Cardiac septum (tissue), 1 donor: Measurements from ENCODE around the gene COL24A1. TPM values are rescaled to one million over a fixed set of nuclear protein-coding genes. Genes with fewer than 3 reads are reported as not detected.
"Not testable (repeated sequence)": the region's sequence is repeated elsewhere in the genome, so short reads cannot be mapped to it uniquely, and the experiment has no call there.

Experiments
- DNase-seq: peaks from one replicate; pipeline ENCODE4 v3.0.0-alpha.2; 2020; ENCODE audit warnings: low spot score
- intact Hi-C: fragments of 100-400 bp; cut with DNase I; formaldehyde crosslinking; loops from one replicate; pipeline ENCODE4 v1.14.0; 2022
- total RNA-seq: library from RNA; stranded (reverse); fragmentation: NEBNext Ultra II Directional; extraction: Animal tissue kit (Norgen Biotek cat#: 25700); gene quantifications from one replicate; pipeline ENCODE4 v1.2.1, GENCODE V29; 2021
- donor health status: DM: no; HTN: no; CAD: no.

The COL24A1 gene
- total RNA-seq, 1 donor from 2014 or later, result 1.3 TPM

DNA sequence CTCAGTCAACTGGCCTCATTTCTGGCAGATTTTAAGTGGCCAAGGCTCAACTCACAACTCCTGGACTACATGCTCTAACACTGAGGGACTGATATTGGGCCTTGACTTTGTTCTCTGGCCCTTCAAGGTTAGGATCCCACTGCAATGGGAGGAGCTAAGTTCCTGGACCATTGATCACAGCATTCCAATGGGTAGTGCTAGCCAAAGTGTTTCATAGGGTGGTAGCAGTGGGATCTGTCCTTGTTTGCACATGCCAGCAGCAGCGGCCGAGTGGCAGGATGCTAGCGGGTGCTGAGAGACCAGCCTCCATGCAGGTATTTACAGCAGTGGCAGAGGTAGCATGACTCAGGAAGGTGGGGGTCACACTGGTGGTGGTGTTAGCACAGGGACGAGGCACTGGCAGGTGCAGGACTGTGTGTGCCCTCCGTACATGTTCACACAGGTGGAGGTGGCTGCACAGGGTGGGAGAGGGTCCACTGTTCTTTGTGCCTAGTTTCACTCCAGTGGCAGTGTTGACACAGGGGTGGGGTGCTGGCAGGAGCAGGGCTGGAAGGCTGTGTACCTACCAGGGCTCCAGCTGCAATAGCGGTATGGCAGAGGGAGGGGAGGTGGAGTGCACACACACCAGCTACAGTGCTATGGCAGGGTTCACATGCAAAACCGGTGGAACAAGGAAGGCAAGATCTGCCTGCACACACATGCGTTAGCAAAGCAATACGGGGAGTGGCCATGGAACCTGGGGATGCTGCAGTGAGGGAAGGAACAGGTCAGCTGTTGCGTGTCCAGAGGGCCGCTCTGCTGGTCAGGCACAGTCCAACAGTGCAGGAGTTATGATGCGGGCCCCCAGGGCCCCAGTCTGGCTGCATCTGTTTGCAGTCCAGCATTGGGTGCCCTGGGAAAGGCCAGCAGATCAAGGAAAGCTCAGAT is 51.7 kb downstream of the COL24A1 start:
- intact Hi-C loops, result no loop called here
- DNase-seq, result no peak

DNA sequence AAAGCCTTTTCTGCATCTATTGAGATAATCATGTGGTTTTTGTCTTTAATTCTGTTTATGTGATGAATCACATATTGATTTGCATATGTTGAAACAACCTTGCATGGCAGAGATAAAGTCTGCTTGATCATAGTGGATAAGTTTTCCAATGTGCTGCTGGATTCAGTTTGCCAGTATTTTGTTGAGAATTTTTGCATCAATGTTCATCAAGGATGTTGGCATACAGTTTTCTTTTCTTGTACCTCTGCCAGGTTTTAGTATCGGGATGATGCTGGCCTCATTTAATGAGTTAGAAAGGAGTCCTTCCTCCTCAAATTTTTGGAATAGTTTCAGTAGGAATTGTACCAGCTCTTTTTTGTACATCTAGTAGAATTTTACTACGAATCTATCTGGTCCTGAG is 55.0 kb downstream of the COL24A1 start:
- no peak for DNase-seq
- intact Hi-C loops, result no loop called here

DNA sequence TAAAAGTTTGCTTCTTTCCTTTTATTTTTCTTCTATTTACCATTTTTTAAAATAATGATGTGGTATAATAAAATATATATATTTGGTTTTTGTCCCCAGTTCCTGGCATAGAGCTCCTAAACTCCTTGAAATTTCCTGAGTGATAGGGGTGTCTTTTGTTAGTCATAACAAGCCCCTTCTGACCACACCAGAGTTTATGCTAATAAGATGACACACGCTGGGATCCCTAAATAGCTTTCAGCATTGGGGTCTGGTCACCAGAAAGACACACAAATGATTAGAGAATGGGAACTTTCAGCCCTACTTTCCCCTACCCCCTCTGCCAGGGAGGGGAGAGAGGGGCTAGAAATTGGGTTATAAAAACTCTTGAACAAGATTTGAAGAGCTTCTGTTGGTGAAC is 56.2 kb downstream of the COL24A1 start:
- intact Hi-C loops, result no loop called here
- no peak for DNase-seq

DNA sequence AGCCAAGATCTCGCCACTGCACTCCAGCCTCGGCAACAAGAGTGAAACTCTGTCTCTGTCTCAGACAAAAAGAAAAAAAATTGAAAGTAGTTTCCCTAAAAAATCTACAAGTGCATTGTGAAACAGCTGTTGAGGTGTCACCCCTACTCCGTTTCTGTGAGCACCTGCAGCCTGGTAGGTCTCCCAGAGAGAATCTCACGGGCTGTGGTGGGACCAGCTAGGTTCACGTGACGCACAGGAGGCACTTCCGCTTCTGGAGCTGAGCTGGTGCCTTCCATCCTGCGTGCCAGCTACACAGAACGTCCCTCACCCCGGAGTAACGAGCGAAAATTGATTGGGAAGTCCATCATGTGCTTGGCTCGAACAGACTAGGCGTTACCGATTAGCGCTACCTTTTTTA is 66.8 kb downstream of the COL24A1 start:
- intact Hi-C loops, result no loop called here
- no peak for DNase-seq

DNA sequence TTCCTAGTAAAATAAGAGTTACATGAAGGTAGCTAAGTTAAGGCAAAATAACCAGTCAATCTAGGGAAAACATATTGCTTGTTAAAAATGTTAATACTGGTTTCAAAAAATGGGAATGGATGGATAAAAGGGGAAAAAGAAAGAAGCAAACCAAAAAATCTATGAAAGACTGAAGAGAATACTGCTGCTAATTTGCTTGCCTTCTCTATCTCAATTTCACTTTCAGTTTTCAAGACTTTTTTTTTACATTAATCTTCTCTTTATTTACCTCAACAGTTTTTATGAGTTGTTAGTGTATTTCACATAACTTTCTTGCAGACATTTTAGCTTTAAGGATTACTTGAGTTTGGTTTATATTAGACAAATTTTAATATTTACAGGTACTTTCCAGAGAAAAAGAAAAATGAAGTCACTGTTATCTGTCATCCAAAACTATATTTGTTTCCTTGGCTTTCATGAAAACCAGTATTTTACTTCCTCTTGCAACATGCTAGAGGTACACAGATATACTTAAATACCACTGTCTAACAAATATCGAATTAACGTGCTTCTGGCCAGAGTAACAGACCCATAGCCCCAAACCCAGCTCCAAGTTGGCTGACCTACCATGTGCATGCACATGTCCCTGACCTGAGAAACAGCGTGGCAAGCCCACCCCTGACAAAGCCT is 70.7 kb downstream of the COL24A1 start:
- intact Hi-C loops, result no loop called here
- DNase-seq, result no peak

DNA sequence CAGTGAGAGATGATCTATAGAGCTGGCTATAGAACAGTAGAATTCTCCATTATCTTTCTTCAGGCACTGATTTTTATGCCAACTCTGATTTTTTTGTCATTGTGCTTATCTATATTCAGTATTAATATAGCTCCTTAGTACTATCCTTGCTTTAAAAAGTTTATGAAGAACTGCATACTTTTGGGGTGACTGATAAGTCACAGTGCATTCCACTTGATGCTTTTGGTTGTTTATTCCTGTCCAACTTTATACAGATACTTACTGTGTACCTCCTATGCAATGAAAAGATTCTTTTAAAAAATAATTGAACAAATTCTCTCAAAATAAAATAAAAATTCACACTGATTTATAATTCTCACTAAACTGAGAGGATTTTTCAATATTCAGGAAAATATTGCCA is 71.6 kb downstream of the COL24A1 start:
- intact Hi-C loops, result no loop called here
- no peak for DNase-seq

DNA sequence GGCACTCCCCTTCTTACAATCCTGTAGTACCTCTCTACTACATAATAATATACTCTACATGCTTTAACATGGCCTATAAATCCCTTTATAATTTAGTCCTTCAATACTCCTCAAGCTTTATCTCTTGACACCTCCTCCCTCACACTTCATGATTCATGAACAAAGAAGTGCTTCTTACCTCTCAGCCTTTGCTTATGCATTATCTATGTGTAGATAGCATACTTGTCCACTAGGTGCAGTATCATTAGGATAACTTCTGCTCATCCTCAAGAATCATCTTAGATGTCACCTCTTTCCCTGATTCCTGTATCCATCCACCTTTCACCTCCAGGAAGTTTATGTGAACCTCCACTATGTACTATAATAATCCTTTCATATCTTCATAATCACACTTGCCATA is 74.4 kb downstream of the COL24A1 start:
- intact Hi-C loops, result no loop called here
- DNase-seq, result no peak

DNA sequence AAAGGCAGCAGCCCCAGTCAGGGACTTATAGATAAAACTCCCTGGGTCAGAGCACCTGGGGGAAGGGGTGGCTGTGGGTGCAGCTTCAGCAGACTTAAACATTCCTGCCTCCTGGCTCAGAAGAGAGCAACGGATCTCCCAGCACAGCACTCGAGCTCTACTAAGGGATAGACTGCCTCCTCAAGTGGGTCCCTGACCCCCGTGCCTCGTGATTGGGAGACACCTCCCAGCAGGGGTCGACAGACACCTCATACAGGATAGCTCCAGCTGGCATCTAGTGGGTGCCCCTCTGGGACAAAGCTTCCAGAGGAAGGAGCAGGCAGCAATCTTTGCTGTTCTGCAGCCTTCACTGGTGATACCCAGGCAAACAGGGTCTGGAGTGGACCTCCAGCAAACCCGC is 84.1 kb downstream of the COL24A1 start:
- intact Hi-C loops, DNase-seq: not testable (repeated sequence)

DNA sequence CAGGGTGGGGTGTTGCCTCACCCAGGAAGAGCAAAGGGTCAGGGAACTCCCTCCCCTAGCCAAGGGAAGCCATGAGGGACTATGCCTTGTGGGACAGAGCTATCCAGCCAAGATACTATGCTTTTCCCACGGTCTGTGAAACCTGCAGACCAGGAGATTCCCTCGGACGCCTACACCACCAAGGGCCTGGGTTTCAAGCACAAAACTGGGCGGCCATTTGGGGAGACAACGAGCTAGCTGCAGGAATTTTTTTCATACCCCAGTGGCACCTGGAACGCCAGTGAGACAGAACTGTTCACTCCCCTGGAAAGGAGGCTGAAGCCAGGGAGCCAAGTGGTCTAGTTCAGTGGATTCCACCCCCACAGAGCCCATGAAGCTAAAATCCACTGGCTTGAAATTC is 84.7 kb downstream of the COL24A1 start:
- intact Hi-C loops, DNase-seq: not testable (repeated sequence)

DNA sequence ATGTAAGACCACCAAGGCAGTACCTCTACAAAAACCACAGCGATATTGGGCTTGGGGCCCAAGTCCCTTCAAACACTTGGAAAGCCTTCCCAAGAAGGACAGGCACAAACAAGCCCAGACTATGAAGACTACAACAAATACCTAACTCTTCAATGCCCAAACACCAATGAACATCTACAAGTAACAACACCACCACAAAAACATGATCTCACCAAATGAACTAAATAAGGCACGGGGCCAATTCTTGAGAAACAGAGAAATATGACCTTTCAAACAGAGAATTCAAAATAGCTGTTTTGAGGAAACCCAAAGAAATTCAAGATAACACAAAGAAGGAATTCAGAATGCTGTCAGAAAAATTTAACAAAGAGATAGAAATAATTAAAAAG is 86.8 kb downstream of the COL24A1 start:
- DNase-seq, result no peak
- intact Hi-C loops, result no loop called here

DNA sequence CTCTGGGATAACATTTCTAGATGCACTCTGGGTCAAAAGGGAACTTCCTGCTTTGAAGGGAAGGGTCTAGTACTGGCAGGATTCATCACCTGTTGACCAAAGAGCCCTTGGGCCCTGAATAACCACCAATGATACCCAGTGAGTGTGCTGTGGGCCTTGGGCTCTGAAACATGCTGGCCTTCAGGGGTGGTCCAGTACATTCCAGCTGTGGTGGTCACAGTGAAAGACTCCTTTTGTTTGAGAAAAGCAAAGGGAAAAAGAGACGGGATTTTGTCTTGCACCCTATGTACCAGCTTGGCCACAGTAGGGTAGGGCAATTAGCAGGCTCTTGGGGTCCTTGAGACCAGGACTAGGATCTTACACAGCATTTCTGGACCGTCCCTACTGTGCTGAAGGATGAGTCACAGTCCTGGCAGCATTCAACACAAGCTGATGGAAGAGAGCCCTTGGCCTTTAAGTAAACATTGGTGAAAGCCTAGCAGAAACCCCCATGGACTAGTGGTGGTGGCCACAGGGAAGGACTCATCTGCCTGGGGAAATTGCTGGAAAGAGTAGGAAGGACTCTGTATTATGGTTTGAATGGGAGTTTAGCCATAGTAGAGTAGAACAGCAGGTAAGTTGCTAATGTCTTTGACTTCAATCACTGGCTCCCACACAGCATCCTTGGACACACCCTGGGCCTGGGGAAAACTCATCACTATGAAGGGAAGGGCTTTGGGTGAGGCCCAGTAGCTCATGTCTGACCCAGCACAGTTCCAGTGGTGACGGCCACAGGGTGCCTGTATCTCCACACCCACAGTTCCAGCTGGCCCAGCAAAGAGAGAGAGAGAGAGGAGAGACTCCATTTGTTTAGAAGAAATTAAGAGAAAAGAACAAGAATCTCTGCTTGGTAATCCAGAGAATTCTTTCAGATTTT is 87.5 kb downstream of the COL24A1 start:
- intact Hi-C loops, result no loop called here
- no peak for DNase-seq

DNA sequence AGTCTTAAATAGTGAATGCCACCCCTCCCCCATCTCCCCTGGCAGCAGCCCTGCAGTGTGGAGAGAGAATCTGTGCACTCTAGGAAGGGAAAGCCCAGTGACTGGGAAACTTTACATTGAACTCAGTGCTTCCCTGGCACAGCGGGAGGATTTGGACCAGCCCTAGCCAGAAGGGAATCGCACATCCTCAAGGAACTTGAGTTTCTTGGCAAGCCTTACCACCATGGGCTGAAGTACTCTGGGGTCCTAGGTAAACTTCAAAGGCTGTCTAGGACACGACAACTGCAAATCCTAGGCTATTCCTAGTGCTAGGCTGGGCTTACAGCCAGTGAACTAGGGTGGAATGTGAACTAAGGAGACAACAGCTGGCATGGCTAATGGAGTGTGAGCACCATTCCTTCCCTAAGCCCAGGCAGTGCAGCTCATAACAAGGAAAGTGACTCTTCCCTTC is 88.3 kb downstream of the COL24A1 start:
- no peak for DNase-seq

DNA sequence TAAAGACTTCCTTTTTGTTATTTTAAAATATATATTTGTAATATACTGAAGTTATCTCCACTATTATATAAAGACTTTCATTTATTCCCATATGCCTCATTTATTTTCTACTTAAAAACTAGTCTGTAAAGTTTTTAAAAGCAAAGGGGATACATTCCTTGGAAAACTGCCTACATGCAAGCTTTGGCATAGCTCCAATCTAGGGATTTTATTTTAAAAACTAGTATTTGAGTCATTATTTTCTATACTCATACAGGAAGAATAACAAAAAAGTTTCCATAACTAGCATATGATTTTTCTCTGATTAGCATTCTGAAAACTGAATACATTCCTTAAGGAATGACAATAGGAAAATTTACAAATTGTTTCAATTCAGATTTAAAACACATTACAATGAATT is 88.9 kb downstream of the COL24A1 start:
- intact Hi-C loops, result no loop called here
- no peak for DNase-seq

More for the DNA sequence above, 88.3 kb downstream of the COL24A1 start:
- intact Hi-C loops, result no loop called here

DNA sequence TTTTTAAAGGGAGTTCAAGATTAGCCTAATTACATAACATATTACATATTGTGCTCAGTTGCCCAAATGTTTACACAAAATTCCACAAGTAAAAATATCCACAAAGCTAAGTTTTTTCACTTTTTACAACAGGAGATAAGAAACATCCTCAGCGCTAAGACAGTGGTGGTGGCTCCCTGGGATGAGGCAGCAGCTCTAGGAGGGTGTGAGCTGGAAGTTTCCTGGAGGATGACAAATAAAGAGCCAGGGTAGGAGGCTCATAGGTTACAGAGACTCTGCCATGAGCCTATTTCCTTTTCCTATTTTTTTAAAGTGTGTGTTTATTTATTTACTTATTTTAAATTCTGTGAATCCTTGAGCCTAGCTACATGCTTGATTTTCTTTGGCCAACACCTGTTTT is 91.7 kb downstream of the COL24A1 start:
- intact Hi-C loops, result no loop called here
- no peak for DNase-seq

DNA sequence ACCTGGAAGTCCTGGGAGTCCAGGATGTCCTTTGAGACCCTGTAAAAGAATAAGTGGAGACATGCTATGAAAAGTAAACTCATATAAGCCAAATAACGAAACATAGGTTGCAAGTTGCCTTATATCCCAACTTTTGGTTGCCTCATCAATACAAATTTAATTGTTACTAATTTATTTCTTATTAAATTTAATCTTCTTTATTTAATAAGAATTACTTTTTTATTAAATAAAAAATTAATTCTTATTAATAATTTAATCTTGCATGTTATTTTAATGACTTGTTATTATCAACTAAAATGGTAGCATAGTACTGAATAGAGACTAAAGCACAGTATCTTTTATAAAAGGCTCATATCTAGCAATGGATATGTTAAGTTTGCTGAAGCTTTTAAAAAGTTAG is 92.9 kb downstream of the COL24A1 start:
- no peak for DNase-seq
- intact Hi-C loops, result no loop called here

DNA sequence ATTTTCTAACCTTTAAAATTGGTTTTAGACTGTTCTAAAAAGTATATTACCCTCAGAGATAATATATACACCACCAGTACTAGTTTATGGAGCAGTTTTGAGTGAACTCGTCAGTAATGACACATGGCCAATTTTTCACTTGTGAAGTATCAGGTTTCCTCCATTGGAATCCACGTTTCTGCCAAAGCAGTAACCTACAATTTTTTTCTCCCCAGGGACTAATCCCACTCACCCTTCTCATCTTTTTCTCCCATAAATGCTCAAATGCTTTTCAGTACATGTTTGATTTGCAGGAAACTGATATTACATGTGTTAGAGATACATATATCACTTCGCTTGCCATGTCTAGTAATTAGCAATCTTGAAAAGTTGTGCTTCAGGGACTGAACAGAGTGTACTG is 94.1 kb downstream of the COL24A1 start:
- intact Hi-C loops, result no loop called here
- no peak for DNase-seq

DNA sequence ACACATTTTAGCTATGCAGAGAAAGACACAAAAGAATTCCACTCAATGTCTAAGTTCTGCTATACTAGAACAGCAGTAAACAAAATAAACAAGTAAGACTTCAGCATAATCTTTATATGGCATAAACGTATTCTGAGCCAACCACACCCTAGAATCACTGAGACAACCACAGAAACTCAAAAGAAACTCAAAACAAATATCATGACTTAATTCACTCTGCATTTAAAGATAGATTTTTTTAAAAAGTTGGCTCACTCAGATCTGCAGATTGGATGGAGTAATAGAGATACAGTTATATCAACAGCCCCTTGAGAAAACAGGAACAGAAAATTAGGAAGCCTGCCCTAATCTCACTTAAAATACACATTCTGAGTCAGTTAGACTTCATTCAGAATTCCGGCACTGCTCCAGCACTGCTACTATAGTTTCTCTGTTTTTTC is 95.0 kb downstream of the COL24A1 start:
- DNase-seq, result no peak
- intact Hi-C loops, result no loop called here

DNA sequence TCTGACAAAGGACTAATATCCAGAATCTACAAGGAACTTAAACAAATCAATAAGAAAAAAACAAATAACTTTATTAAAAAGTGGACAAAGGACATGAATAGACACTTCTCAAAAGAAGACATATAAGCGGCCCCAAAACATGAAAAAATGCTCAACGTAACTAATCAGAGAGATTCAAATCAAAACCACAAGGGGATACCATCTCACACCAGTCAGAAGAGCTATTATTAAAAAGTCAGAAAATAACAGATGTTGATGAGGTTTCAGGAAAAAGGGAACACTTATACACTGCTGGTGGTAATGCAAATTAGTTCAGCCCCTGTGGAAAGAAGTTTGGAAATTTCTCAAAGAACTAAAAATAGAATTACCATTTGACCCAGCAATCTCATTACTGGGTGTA is 102.2 kb downstream of the COL24A1 start:
- no peak for DNase-seq
- intact Hi-C loops, result no loop called here

DNA sequence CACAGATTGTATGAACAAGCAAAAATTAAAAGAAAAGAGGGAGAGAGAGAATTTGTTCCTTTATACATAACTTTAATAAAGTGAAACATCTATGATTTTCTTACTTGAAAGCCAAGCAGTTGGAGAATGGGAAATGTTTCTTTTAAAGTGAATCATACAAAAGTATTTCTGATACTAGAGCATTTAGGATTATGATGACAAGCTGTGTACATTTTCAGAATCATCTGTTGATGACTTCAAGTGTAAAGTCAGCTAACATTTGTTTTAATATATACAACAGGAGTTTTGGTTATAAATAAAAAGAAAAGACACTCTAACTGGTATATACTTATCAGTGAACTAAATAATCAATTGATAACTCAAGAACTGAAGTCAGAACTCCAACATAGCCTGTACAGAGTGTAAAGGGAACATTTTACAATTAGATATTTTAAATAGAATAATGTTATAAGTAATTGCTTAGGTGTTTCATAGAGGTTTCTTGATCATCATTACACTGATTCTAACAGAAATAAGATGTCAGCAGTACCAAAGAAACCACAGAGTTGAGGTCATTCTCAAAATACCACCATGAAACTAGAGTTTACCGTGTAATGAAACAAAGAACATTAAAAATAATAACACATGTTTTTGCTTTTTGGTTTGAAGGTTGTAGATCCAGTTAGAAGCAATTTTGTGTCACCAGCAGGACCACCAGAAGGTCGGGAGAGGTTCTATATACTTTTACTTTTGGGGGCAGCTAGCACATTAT is 103.4 kb downstream of the COL24A1 start:
- intact Hi-C loops, result no loop called here
- DNase-seq, result no peak
